GM21619 (cell line): ENCODE data around the gene CDKN1B.

Source experiments
- ATAC-seq: cut with Tn5 transposase; IDR thresholded peaks from one replicate; pipeline ENCODE4 v1.9.1; 2021; ENCODE audit not compliant: unreplicated experiment

CDKN1B gene

GRCh38 chr12:12700254-12700653, 16.9 kb upstream of the CDKN1B start:
- no peak for ATAC-seq

DNA sequence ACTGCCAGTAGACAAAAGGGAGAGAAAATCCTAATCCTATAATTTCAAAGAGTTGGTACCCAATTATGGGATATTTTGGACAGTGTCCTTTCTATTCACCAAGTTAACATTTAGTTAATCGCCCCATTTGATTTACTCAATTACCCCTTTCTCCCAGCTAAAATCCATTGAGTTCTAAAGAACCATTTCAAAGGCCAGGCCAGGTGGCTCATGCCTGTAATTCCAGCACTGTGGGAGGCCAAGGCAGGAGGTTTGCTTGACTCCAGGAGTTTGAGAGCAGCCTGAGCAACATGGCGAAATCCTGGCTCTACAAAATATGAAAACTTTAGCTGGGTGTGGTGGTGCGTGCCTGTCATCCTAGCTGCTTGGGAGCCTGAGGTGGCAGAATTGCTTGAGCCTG, 15.7 kb upstream of the CDKN1B start:
- no peak for ATAC-seq

- peak; percentile 84 for ATAC-seq
Observed at GRCh38 chr12:12704593-12705230, 12.5 kb upstream of the CDKN1B start.

- ATAC-seq = no peak
Observed at GRCh38 chr12:12705838-12706520, 11.2 kb upstream of the CDKN1B start.

GRCh38 chr12:12713932-12714275, 3.3 kb upstream of the CDKN1B start:
- ATAC-seq = no peak

GRCh38 chr12:12714276-12715021, 2.7 kb upstream of the CDKN1B start:
- ATAC-seq = peak; percentile 21

DNA sequence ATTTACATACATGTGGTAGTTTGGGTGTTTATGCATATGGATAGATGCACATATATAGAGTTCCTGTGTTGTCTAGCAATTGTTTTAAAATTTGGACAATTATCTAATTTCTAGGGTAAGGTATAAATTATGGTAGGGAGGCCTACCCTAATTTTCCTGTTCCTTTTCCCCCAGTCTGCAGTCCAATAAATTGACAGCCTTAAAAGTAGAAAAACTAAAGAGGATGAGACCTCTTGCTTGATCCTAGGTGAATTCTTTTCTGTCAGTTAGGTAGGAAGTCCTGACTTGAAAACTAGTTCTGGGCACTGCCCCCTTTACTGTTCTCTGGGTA, 2.1 kb upstream of the CDKN1B start:
- no peak for ATAC-seq

GRCh38 chr12:12715459-12716150, 1.6 kb upstream of the CDKN1B start:
- peak; percentile 34 for ATAC-seq

DNA sequence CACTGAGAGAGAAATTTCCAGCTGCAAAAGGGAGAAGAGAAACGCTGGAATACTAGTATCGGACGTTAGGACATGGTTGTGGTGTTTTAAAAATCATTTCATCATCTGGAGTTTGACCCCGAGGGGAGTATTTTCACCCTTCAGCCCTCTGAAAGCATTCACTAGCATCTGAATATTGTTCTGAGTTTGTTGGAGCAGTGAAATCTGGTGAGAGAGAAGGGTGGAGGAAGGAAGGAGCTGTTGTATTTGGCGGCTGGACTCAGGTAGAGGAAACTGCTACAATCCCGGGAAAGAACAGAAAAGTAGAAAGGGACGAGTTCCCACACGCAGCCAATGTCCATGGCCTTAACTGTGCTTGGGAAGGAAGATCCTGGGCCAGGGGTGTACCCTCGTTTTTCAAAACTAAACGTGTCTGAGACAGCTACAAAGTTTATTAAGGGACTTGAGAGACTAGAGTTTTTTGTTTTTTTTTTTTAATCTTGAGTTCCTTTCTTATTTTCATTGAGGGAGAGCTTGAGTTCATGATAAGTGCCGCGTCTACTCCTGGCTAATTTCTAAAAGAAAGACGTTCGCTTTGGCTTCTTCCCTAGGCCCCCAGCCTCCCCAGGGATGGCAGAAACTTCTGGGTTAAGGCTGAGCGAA, 896 bp upstream of the CDKN1B start:
- no peak for ATAC-seq

- ATAC-seq = peak; percentile 8
Observed at GRCh38 chr12:12717586-12718380, 615 bp downstream of the CDKN1B start.

GRCh38 chr12:12718381-12718759, 1.2 kb downstream of the CDKN1B start:
- ATAC-seq = no peak

DNA sequence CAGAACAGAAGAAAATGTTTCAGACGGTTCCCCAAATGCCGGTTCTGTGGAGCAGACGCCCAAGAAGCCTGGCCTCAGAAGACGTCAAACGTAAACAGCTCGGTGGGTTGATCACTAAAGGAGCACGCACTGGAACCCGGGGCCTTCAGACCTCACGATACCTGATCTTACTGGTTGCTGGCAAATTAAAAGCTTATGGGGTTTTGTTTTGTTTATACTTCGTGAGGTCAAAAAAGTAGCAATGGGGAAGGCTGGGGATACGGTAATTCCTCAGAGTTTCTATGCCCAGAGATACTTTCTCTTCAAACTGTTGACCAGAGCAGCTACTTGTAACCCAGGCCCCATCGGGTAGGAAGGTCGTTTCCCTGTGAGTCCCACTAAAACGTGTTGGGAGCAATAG, 1.7 kb downstream of the CDKN1B start:
- ATAC-seq = no peak

DNA sequence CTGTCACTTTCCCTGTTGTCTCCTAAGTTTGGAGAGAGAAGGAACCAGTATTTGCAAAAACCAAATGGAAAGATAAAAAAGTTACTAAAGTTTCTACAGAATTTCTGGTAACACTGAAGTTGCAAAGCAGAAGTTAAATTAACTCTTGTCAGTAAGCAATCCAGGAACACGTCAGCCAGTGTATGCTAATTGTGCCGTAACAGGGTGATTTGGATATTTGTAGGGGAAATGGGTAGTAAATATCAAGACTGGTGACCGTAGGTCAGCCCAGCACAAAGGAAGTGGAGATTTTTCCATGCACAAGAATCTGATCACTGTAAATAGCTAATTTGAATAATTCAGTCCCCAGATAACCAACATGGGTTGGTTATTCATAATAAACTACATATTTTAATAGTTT, 2.3 kb downstream of the CDKN1B start:
- no peak for ATAC-seq

- ATAC-seq = no peak
Observed at GRCh38 chr12:12720052-12720451, 2.9 kb downstream of the CDKN1B start.

DNA sequence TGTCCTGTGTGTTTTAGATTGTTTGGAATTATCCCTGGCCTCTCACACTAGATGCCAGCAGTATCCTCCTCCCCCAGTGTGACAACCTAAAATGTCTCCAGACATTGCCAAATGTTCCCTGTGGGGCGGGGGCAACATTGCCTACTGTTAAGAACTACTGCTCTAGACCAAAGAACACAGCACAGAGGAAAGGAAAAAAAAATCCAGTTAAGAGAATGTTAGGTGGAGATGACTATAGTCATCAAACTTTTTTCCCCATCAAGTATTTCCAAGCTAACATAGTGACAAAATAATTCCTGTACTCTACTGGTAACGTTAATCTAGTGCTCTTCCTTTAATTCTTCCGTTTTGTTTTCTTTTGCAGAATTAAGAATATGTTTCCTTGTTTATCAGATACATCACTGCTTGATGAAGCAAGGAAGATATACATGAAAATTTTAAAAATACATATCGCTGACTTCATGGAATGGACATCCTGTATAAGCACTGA, 3.5 kb downstream of the CDKN1B start:
- no peak for ATAC-seq

DNA sequence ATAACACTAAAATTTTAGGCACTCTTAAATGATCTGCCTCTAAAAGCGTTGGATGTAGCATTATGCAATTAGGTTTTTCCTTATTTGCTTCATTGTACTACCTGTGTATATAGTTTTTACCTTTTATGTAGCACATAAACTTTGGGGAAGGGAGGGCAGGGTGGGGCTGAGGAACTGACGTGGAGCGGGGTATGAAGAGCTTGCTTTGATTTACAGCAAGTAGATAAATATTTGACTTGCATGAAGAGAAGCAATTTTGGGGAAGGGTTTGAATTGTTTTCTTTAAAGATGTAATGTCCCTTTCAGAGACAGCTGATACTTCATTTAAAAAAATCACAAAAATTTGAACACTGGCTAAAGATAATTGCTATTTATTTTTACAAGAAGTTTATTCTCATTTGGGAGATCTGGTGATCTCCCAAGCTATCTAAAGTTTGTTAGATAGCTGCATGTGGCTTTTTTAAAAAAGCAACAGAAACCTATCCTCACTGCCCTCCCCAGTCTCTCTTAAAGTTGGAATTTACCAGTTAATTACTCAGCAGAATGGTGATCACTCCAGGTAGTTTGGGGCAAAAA, 4.1 kb downstream of the CDKN1B start:
- no peak for ATAC-seq

GRCh38 chr12:12721814-12722434, 4.8 kb downstream of the CDKN1B start:
- ATAC-seq = no peak

GRCh38 chr12:12722435-12723148, 5.4 kb downstream of the CDKN1B start:
- ATAC-seq = no peak

GRCh38 chr12:12723149-12723680, 6.0 kb downstream of the CDKN1B start:
- no peak for ATAC-seq
